GM10248 (cell line): ENCODE results near the gene CD163.
"Not testable (repeated sequence)": the region's sequence is repeated elsewhere in the genome, so short reads cannot be mapped to it uniquely, and the experiment has no call there.

Experiments
- CTCF ChIA-PET: fragments of 300-600 bp; sonication (Branson Sonifier 250); formaldehyde crosslinking; extraction: SDS; loops from one replicate; lab custom pipeline; 2021; ENCODE audit warnings: antibody characterized with exemption; lab: Yijun Ruan, JAX
- POLR2A ChIA-PET: fragments of 350-650 bp; sonication (Branson Sonifier 250); formaldehyde crosslinking; extraction: SDS; loops from one replicate; lab custom pipeline; 2020; ENCODE audit warnings: antibody characterized with exemption; lab: Yijun Ruan, JAX
- DNase-seq: peaks from one replicate; pipeline ENCODE4 v3.0.0; 2012; ENCODE audit errors: extremely low spot score
- TF ChIP-seq, protein P1 (sequence below): IDR thresholded peaks from 2 replicates; pipeline ENCODE4 v1.5.1; 2012; ENCODE audit warnings: mild to moderate bottlenecking, low read depth; ENCODE audit errors: extremely low read depth, missing control alignments, control extremely low read depth

The CD163 gene

DNA sequence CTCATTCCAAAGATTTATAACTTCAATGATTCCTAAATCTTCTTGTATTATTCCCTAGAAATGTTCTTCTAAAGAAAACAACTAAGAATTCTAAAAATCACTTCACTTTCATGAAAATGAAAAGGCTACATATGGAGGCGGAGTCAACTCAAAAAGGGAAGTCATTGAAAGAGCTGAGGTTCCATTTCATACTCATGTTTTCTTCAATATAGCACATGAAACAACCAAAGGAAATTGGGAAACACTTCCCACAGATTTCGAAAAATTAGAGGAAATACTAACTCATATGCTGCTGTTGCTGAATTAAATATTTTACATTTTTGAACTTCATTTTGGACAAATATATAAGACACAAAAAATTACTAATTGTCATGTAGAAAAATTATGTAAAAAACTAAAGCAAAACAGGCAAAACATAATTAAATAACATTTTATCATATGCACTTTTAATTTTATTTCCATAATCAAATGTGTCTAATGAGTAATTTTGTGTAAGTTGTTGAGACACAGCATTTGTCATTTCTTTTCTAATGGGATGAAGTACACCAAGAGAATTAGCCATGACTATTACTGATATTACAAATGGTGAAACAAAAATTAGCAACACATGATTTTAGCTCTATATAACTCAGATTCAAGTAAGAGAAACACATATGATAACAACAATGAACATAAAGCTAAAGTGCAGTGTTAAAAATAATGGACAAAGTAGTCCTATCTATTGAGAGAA lies at the start of gene CD163:
Gene CD163, minus strand, starts transcription at position 92 of the 730 bp plus-strand sequence. Its CDS starts 87 bp downstream, at position 5.
- DNase-seq = no peak
- ChIA-PET CTCF (no interaction called here), POLR2A (no interaction called here)
- TF ChIP-seq, protein P1, sequence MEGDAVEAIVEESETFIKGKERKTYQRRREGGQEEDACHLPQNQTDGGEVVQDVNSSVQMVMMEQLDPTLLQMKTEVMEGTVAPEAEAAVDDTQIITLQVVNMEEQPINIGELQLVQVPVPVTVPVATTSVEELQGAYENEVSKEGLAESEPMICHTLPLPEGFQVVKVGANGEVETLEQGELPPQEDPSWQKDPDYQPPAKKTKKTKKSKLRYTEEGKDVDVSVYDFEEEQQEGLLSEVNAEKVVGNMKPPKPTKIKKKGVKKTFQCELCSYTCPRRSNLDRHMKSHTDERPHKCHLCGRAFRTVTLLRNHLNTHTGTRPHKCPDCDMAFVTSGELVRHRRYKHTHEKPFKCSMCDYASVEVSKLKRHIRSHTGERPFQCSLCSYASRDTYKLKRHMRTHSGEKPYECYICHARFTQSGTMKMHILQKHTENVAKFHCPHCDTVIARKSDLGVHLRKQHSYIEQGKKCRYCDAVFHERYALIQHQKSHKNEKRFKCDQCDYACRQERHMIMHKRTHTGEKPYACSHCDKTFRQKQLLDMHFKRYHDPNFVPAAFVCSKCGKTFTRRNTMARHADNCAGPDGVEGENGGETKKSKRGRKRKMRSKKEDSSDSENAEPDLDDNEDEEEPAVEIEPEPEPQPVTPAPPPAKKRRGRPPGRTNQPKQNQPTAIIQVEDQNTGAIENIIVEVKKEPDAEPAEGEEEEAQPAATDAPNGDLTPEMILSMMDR = no peak

DNA sequence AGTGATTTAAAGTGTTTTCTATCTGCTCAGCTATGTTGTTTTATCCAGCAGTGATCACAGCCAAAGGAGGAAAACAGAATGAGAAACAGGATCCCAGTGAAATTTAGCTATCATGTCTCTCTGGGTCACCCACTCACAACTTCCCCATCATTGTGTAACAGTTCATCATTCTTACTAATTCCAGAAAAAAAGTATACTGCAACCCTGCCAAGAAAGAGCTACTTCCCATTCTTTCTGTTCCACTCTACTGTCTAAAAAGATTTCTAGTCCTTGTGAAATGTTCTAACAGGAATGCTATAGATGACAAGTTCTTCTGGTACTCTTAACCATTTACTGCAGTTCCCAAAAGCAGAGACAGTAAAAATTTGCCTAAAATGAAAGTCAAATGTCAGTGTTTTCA lies 39.2 kb upstream of the CD163 start:
- ChIA-PET POLR2A (no interaction called here), CTCF (no interaction called here)
- TF ChIP-seq, protein P1 = no peak
- no peak for DNase-seq

DNA sequence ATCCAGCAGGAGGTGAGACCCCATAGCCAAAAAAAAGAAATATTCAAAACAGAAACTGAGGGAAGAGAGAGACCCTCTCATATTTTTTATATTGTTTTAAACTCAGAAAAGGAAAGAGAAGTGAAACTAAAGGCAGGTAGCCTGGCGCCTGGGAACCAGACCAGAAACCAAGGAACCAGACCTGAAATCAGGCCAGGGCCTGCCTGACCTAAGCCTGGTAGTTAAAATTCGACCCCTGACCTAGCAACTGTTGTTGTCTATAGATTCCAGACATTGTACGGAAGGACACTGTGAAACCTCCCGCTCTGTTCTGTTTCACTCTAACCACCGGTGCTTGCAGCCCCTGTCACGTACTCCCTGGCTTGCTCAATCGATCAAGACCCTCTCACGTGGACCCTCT lies 38.5 kb upstream of the CD163 start:
- TF ChIP-seq, protein P1 = no peak

DNA sequence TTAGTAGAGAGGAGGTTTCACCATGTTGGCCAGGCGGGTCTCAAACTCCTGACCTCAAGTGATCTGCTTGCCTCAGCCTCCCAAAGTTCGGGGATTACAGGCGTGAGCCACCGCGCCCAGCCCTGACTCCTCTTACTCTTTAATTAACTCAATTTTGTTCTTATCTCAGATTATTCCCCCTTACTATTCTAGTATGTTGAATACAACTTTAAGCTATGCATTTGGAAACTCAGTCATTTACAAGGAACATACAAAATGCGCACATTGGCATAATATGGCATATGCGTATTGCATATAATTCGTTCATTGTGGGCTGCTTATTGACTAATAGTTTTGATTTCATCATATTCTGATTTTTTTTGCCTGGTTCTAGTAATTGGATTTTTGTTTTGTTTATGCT lies 10.8 kb upstream of the CD163 start:
- no peak for DNase-seq
- ChIA-PET CTCF (no interaction called here), POLR2A (no interaction called here)
- TF ChIP-seq, protein P1 = no peak

More for the DNA sequence above, 38.5 kb upstream of the CD163 start:
- POLR2A ChIA-PET = no interaction called here
- DNase-seq = no peak
- CTCF ChIA-PET = no interaction called here

DNA sequence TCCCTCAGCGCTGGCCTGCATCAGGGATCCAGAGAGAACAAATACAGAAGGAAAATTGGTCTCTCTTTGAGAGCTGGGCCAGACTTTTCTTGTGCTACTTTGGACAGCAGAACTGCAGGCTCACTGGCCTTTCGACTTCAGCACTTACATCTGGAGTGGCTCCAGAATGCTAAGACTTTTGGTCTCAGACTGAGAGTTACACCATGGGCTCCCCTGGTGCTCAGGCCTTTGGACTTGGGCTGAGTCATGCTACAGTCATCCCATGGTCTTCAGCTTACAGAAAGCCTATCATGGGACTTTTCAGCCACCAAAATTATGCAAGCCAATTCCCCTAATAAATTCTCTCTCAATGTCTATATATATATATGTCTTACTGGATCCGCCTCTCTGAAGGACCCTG lies 9.0 kb upstream of the CD163 start:
- TF ChIP-seq, protein P1 = no peak
- POLR2A ChIA-PET = no interaction called here
- CTCF ChIA-PET = no interaction called here
- no peak for DNase-seq

DNA sequence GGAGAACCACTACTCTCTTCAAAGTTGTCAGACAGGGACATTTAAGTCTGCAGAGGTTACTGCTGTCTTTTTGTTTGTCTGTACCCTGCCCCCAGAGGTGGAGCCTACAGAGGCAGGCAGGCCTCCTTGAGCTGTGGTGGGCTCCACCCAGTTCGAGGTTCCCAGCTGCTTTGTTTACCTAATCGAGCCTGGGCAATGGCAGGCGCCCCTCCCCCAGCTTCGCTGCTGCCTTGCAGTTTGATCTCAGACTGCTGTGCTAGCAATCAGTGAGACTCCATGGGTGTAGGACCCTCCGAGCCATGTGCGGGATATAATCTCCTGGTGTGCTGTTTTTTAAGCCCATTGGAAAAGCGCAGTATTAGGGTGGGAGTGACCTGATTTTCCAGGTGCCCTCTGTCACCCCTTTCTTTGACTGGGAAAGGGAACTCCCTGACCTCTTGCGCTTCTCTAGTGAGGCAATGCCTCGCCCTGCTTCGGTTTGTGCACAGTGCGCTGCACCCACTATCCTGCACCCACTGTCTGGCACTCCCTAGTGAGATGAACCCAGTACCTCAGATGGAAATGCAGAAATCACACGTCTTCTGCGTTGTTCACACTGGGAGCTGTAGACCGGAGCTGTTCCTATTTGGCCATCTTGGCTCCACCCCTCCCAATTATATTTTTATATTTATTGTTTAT lies 6.4 kb upstream of the CD163 start:
- POLR2A ChIA-PET, DNase-seq, CTCF ChIA-PET: not testable (repeated sequence)

DNA sequence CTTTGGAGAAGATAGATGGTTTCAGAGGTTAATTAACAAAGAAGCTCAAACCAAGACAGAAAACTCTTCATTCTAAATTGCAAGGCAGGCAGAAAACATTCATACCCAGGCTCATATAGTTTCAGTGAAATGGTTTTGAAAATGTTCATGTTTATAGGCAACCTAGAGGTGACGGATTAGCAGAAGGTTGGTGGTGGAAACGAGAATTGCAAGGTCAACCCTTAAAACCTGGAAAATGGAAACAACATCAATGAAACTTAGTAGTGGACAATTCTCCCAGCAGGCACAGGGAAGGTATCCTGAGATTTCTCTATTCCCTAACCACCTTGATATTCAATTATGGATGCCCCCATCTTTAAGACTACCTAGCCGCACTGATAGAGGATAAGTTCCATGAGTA lies 965 bp downstream of the CD163 start:
- POLR2A ChIA-PET = no interaction called here
- TF ChIP-seq, protein P1 = no peak

More for the DNA sequence above, 965 bp downstream of the CD163 start:
- DNase-seq = no peak
- CTCF ChIA-PET = interaction anchor here (1.0 kb wide), 1 partner anchor 304 kb away, joined by 3 read pairs; no protein-coding TSS in a partner anchor
